PC-9 (cell line): Measurements from ENCODE around the gene EPB41L4B. TPM values are rescaled to one million over a fixed set of nuclear protein-coding genes. Genes with fewer than 3 reads are reported as not detected.

Source experiments
- BruUV-seq: library from RNA; stranded (reverse); fragments of 400-500 nt; replicated peaks from 2 replicates; lab custom pipeline; 2021; lab: Mats Ljungman, UMichigan
- CTCF ChIA-PET: fragments of 300-600 bp; sonication (Branson Sonifier 250); formaldehyde crosslinking; loops from one replicate; lab custom pipeline; 2022; ENCODE audit warnings: antibody characterized with exemption; lab: Charles Lee
- POLR2A ChIA-PET: fragments of 300-600 bp; sonication (Branson Sonifier 250); formaldehyde crosslinking; loops from one replicate; lab custom pipeline; 2022; ENCODE audit warnings: antibody characterized with exemption; ENCODE audit not compliant: unreplicated experiment; lab: Charles Lee
- DNase-seq, 2 experiments: peaks; one replicate each; pipeline versions ENCODE4 v3.0.0 to v3.0.0-alpha.2; 2015 to 2022; ENCODE audit warnings: mixed read lengths in 1 of 2
- H2AFZ ChIP-seq: fragments of 200-600 bp; sonication (generic); 2 replicates; pipeline ENCODE4 v1.8.1; 2017; ENCODE audit warnings: antibody characterized with exemption
- H3F3A ChIP-seq: fragments of 200-600 bp; sonication (generic); 2 replicates; pipeline ENCODE4 v1.8.1; 2017; ENCODE audit warnings: antibody characterized with exemption, mild to moderate bottlenecking, low read depth; ENCODE audit not compliant: insufficient read depth
- H3K27ac ChIP-seq: fragments of 200-600 bp; sonication (generic); 2 replicates; pipeline ENCODE4 v1.6.1; 2016; ENCODE audit warnings: mixed run types
- H3K27me3 ChIP-seq: fragments of 200-600 bp; sonication (generic); 2 replicates; pipeline ENCODE4 v1.6.1; 2016; ENCODE audit warnings: low read depth, mixed run types; ENCODE audit not compliant: insufficient read depth
- H3K36me3 ChIP-seq: fragments of 200-600 bp; sonication (generic); 2 replicates; pipeline ENCODE4 v1.6.1; 2016; ENCODE audit warnings: low read depth, mixed run types
- H3K4me1 ChIP-seq: fragments of 200-600 bp; sonication (generic); replicated peaks from 2 replicates; pipeline ENCODE4 v1.6.1; 2016; ENCODE audit warnings: mixed run types; ENCODE audit not compliant: insufficient read depth
- H3K4me2 ChIP-seq: fragments of 200-600 bp; sonication (generic); 2 replicates; pipeline ENCODE4 v1.6.1; 2017; ENCODE audit warnings: mixed run types
- H3K4me3 ChIP-seq: fragments of 200-600 bp; sonication (generic); 2 replicates; pipeline ENCODE4 v1.6.1; 2016; ENCODE audit warnings: mixed run types
- H3K79me2 ChIP-seq: fragments of 200-600 bp; sonication (generic); 2 replicates; pipeline ENCODE4 v1.6.1; 2017; ENCODE audit warnings: low read depth, mixed run types
- H3K9me2 ChIP-seq: fragments of 200-600 bp; sonication (generic); 2 replicates; pipeline ENCODE4 v1.8.1; 2017; ENCODE audit warnings: mild to moderate bottlenecking; ENCODE audit not compliant: insufficient read depth
- H3K9me3 ChIP-seq: fragments of 200-600 bp; sonication (generic); 2 replicates; pipeline ENCODE4 v1.8.1; 2016; ENCODE audit warnings: low read depth; ENCODE audit not compliant: insufficient read depth
- H4K20me1 ChIP-seq: fragments of 200-600 bp; sonication (generic); 2 replicates; pipeline ENCODE4 v1.8.1; 2017; ENCODE audit not compliant: insufficient read depth
- EZH2 ChIP-seq: fragments of 200-600 bp; sonication (generic); IDR thresholded peaks from 2 replicates; pipeline ENCODE4 v1.8.0; 2017; ENCODE audit warnings: antibody characterized with exemption, low read depth
- intact Hi-C: fragments of 100-400 bp; cut with micrococcal nuclease; formaldehyde crosslinking; loops from one replicate; pipeline ENCODE4 v1.10.0; 2022; ENCODE audit not compliant: unreplicated experiment
- total RNA-seq: library from RNA; stranded (reverse); gene quantifications from 2 replicates; pipeline ENCODE4 v1.2.3, GENCODE V29; 2021
- TF ChIP-seq, protein P1 (sequence below): fragments of 200-600 bp; sonication (generic); conservative IDR thresholded peaks from 2 replicates; pipeline ENCODE4 v1.6.1; 2017; ENCODE audit warnings: mixed run types, antibody characterized with exemption, mild to moderate bottlenecking, moderate library complexity

EPB41L4B gene
- total RNA-seq, 1 experiment from 2014 or later, result 4.2 TPM

DNA sequence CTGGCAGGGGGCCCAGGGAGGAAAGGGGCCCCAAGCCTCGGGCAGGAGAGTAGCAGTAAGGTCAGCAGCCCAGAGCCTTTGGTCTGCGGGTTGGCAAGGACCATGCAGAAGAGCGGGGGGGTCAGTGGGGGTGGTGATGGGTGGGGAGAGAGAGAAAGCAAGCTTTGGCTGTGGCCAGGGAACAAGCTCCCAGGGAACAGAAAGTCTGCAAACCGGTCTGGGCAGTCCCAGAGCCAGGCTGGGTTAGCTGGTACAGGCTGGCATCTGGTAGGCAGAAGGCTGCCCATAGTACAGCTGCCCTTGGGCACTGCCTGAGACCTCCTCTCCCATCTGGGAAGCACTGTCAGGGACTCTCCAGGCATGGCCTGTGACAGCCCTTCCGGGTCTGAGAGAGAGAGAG, 10.5 kb upstream of the EPB41L4B start:
- no peak overlapping the region for H3K4me3 ChIP-seq
- no peak overlapping the region for H2AFZ ChIP-seq
- no peaks in the 10 kb centered on the region for H3K27me3 ChIP-seq
- no peaks in the 10 kb centered on the region for H4K20me1 ChIP-seq
- no peaks in the 10 kb centered on the region for H3K36me3 ChIP-seq
- peak; percentile 94 to 95 for DNase-seq
- CTCF ChIA-PET, result interaction anchor here (1.4 kb wide), 1 partner anchor 14 kb away, joined by 11 read pairs; no protein-coding TSS in a partner anchor
- peak overlapping the region; percentile 69 for H3K4me2 ChIP-seq
- POLR2A ChIA-PET, result interaction anchor here (0.6 to 0.7 kb wide), 3 partner anchors 45 to 1908 kb away, joined by 3 to 12 read pairs (median 6); no protein-coding TSS in a partner anchor
- peaks cover 68% of the 10 kb centered on the region for H3K4me1 ChIP-seq
- no TSS peak for BruUV-seq
- H3K79me2 ChIP-seq, result no peaks in the 10 kb centered on the region
- no peaks in the 10 kb centered on the region for H3K9me3 ChIP-seq
- H3F3A ChIP-seq, result peaks cover 46% of the 10 kb centered on the region
- no peaks in the 10 kb centered on the region for H3K9me2 ChIP-seq
- intact Hi-C loops, result loop anchor here (1.0 kb wide), 1 partner anchor 14 kb away; no protein-coding TSS in a partner anchor
- TF ChIP-seq, protein P1, sequence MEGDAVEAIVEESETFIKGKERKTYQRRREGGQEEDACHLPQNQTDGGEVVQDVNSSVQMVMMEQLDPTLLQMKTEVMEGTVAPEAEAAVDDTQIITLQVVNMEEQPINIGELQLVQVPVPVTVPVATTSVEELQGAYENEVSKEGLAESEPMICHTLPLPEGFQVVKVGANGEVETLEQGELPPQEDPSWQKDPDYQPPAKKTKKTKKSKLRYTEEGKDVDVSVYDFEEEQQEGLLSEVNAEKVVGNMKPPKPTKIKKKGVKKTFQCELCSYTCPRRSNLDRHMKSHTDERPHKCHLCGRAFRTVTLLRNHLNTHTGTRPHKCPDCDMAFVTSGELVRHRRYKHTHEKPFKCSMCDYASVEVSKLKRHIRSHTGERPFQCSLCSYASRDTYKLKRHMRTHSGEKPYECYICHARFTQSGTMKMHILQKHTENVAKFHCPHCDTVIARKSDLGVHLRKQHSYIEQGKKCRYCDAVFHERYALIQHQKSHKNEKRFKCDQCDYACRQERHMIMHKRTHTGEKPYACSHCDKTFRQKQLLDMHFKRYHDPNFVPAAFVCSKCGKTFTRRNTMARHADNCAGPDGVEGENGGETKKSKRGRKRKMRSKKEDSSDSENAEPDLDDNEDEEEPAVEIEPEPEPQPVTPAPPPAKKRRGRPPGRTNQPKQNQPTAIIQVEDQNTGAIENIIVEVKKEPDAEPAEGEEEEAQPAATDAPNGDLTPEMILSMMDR, result no peak
- TF ChIP-seq EZH2, result no peak
- peak overlapping the region; percentile 64 for H3K27ac ChIP-seq

DNA sequence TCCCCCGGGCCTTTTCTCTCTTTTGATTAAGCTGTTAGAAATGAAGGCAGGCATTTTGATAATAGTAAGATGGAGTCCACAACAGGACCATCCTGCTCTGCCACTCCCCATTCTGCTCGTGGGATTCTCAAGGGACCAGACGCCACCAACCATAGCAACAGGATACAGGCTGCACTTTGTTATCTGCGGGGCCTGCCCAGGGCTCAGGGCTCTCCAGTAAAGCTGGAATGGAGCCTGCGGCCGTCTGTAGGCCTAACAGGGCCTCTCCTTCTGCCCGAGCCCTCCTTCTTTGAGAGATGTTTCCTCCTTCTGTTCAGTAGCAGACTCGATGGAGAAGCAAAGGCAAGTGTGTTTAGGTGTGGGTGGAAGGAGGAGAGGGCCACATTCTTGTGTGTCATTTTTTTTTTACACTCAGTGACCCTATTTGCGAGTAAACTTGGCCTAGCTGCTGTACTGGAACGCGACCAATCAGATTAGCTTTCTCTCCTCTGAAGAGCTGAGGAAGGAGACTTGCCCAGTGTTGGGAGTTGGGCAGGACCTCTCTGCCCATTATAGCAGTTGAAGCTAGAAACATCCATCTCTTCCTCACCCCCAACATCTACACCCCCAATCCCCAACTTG, 8.9 kb upstream of the EPB41L4B start:
- ChIA-PET POLR2A (interaction anchor here (0.7 kb wide), 1 partner anchor 12 kb away, joined by 34 read pairs; no protein-coding TSS in a partner anchor), CTCF (interaction anchor here (0.6 kb wide), 2 partner anchors 15 to 140 kb away, joined by 4 to 7 read pairs; no protein-coding TSS in a partner anchor)
- no peaks in the 10 kb centered on the region for H3K27me3 ChIP-seq
- H3K9me3 ChIP-seq, result no peaks in the 10 kb centered on the region
- intact Hi-C loops, result loop anchor here (5.0 to 10.0 kb wide), 2 partner anchors 138 to 295 kb away; no protein-coding TSS in a partner anchor
- no peaks in the 10 kb centered on the region for H3K79me2 ChIP-seq
- peak overlapping the region; percentile 73 for H3K27ac ChIP-seq
- H3K4me1 ChIP-seq, result peaks cover 62% of the 10 kb centered on the region
- TF ChIP-seq, protein P1, result no peak
- TF ChIP-seq EZH2, result no peak
- no peak overlapping the region; the same call in 1 of the 2 replicates for H2AFZ ChIP-seq
- H3K9me2 ChIP-seq, result no peaks in the 10 kb centered on the region
- peak overlapping the region; percentile 73 for H3K4me2 ChIP-seq
- no peaks in the 10 kb centered on the region for H4K20me1 ChIP-seq
- no peak overlapping the region; the same call in 1 of the 2 replicates for H3K4me3 ChIP-seq
- peaks cover 42% of the 10 kb centered on the region for H3F3A ChIP-seq
- no TSS peak for BruUV-seq
- H3K36me3 ChIP-seq, result no peaks in the 10 kb centered on the region
- no peak for DNase-seq

DNA sequence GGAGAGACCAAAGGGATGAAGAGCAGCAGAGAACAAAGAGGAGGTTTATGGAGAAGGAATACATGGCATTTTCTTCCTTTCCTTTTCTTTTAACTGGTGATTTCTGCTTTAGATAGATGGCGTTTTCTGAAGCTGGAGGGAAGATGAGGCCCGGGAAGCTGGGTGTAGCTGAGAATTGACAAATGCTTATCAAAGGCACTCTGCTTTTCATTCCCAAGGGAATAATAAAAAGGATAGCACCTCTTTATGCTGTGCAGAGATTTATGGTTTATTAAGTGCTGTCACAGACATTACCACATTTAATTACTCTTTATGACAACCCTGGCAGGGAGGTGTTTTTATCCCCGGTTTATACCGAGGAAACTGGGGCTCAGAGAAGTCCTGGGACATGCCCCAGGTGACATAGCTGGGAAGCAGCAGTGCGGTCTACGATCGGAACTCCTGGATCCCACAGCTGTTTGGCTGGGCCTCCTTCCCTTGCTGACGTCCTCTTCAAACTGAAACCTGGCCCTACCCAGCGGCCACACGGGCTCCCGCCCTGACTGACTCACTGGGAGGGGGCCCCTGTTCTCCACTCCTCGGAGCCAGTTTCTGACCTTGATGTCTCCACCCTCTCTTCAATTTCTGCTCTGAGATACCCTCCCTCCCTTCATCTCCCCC, 8.2 kb upstream of the EPB41L4B start:
- intact Hi-C loops, result loop anchor here (5.0 to 10.0 kb wide), 2 partner anchors 138 to 294 kb away; no protein-coding TSS in a partner anchor
- TF ChIP-seq, protein P1, result no peak
- TF ChIP-seq EZH2, result no peak
- H3K27ac ChIP-seq, result peak overlapping the region; percentile 73
- BruUV-seq, result TSS peak; percentile 70
- CTCF ChIA-PET, result interaction anchor here (0.6 to 0.7 kb wide), 3 partner anchors 16 to 266 kb away, joined by 4 to 9 read pairs (median 4); no protein-coding TSS in a partner anchor
- no peaks in the 10 kb centered on the region for H4K20me1 ChIP-seq
- H3K4me1 ChIP-seq, result peaks cover 62% of the 10 kb centered on the region
- no peak overlapping the region; the same call in 1 of the 2 replicates for H2AFZ ChIP-seq
- no peaks in the 10 kb centered on the region for H3K36me3 ChIP-seq
- DNase-seq, result peak; percentile 84 to 88
- no peaks in the 10 kb centered on the region for H3K9me3 ChIP-seq
- H3F3A ChIP-seq, result peaks cover 42% of the 10 kb centered on the region
- no peaks in the 10 kb centered on the region for H3K9me2 ChIP-seq
- POLR2A ChIA-PET, result interaction anchor here (0.7 kb wide), 2 partner anchors 12 to 13 kb away, joined by 34 to 35 read pairs; no protein-coding TSS in a partner anchor
- H3K4me2 ChIP-seq, result peak overlapping the region; percentile 73
- H3K79me2 ChIP-seq, result no peaks in the 10 kb centered on the region
- H3K27me3 ChIP-seq, result no peaks in the 10 kb centered on the region
- H3K4me3 ChIP-seq, result peak overlapping the region; percentile 35; the same call in 1 of the 2 replicates
